ENCODE results near the gene TTC7B. TPM values are rescaled to one million over a fixed set of nuclear protein-coding genes. Genes with fewer than 3 reads are reported as not detected.

TTC7B gene
- total RNA-seq, 2 experiments from 2014 or later, result 5.6 to 7.8 TPM

DNA sequence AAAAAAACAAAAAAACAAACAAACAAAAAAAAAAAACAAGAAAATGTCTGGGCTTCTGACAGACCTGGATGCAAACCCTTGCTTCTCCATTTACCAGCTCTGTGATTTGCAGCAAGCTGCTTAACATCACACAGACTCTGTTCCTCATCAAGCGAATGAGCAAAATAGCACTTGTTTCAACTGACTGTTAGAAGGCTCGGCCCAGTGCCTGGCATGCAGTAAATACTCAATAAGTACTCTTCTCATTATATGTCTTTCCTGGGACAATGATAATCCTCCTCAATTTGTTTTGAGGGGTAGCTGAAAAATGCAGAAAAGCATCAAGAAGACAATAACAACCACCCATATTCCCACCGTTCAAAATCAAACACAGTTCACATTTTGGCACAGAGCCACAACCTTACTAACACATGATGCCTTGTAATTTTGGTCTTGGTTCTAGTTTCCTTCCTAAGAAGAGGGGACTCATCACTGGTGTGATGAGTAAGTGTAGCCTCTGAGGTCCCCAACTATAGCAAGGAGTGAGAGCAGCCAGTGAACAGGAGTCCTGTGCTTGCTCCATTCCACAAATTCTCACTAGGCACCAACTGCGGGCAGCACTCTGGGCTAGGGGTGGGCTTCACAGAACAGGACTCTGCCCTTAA lies 60.4 kb downstream of the TTC7B start:
- Mint-ChIP-seq H3K27ac (no peak overlapping the region), H3K36me3 (ENCODE audit: low read depth) (no peaks in the 10 kb centered on the region), H3K4me3 (no peak overlapping the region), H3K9me3 (no peaks in the 10 kb centered on the region), H3K27me3 (no peaks in the 10 kb centered on the region), H3K4me1 (ENCODE audit: low read depth) (peaks cover 15% of the 10 kb centered on the region)
- ChIA-PET CTCF (no interaction called here), POLR2A (interaction anchor here (0.6 to 0.7 kb wide), 2 partner anchors 12 to 465 kb away, joined by 3 read pairs; no protein-coding TSS in a partner anchor)
- no peak for ATAC-seq
- intact Hi-C loops (cut with micrococcal nuclease), result no loop called here
- TF ChIP-seq, protein P1, sequence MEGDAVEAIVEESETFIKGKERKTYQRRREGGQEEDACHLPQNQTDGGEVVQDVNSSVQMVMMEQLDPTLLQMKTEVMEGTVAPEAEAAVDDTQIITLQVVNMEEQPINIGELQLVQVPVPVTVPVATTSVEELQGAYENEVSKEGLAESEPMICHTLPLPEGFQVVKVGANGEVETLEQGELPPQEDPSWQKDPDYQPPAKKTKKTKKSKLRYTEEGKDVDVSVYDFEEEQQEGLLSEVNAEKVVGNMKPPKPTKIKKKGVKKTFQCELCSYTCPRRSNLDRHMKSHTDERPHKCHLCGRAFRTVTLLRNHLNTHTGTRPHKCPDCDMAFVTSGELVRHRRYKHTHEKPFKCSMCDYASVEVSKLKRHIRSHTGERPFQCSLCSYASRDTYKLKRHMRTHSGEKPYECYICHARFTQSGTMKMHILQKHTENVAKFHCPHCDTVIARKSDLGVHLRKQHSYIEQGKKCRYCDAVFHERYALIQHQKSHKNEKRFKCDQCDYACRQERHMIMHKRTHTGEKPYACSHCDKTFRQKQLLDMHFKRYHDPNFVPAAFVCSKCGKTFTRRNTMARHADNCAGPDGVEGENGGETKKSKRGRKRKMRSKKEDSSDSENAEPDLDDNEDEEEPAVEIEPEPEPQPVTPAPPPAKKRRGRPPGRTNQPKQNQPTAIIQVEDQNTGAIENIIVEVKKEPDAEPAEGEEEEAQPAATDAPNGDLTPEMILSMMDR (IDR thresholded peaks at IDR 0.05), result no peak
- no peak for DNase-seq

DNA sequence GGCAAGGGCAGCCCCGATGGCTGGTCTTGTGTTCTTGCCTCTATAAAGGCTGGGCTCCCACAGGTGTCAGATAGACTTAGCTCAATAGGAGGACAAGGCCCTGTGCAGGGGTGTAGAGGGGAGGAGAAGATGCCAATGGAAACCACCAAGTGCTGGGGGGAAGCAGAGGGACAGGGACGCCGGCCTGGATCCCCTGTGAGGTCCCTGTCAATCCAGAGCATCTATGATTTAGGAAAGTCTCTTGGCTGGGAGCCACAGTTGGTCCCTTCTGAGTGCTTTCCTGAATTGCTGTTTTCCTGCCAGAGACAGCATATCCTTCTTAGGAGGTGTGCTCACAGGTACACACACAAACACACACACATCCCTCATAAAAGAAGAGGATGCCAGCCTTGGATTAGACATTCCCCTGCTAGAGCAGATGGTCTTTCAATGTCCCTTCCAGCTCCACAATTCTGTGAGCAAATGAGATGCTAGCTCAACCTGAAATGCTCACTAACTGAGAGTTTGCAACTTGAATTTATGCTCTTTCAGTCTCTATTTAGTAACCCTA lies 62.7 kb downstream of the TTC7B start:
- ChIA-PET CTCF (interaction anchor here (1.5 kb wide), 1 partner anchor 56 kb away, joined by 5 read pairs; no protein-coding TSS in a partner anchor), POLR2A (interaction anchor here (1.3 kb wide), 1 partner anchor 370 kb away, joined by 3 read pairs; no protein-coding TSS in a partner anchor)
- Mint-ChIP-seq H3K27ac (no peak overlapping the region), H3K4me3 (no peak overlapping the region), H3K27me3 (no peaks in the 10 kb centered on the region), H3K36me3 (ENCODE audit: low read depth) (peaks cover 7% of the 10 kb centered on the region), H3K9me3 (peaks cover 8% of the 10 kb centered on the region), H3K4me1 (ENCODE audit: low read depth) (peaks cover 9% of the 10 kb centered on the region)
- DNase-seq (no peak), ATAC-seq (no peak)
- intact Hi-C loops (cut with micrococcal nuclease), result no loop called here
- TF ChIP-seq, protein P1 (IDR thresholded peaks at IDR 0.05), result no peak

DNA sequence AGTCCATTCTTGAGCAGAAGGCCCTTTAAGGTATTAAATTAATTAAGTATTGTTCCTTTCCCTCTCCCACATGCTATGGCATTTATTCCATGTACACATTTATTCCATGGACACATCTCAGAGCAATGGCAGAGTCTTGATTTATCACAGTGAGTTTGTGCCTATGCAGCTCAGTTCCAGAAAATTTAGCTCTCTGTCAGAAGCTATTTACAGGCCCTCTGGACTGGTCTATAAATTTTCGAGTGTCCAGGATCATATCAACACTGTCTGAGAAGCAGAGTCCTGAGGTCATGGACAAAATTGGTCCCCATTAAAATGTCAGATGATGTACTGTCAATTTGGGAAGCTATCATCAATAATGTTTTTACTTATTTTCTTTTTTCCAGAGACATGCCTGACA lies 65.5 kb downstream of the TTC7B start:
- intact Hi-C loops (cut with micrococcal nuclease), result no loop called here
- H3K9me3 Mint-ChIP-seq, result peaks cover 8% of the 10 kb centered on the region
- ChIA-PET CTCF (interaction anchor here (1.0 to 3.4 kb wide), 3 partner anchors 8 to 54 kb away, joined by 3 to 11 read pairs (median 3); no protein-coding TSS in a partner anchor), POLR2A (interaction anchor here (0.7 kb wide), 1 partner anchor 29 kb away, joined by 3 read pairs; no protein-coding TSS in a partner anchor)
- H3K27me3 Mint-ChIP-seq, result no peaks in the 10 kb centered on the region
- no peaks in the 10 kb centered on the region for H3K4me1 Mint-ChIP-seq (ENCODE audit: low read depth)
- TF ChIP-seq, protein P1 (IDR thresholded peaks at IDR 0.05), result no peak
- H3K4me3 Mint-ChIP-seq, result no peak overlapping the region
- DNase-seq, result no peak
- ATAC-seq, result no peak
- no peak overlapping the region for H3K27ac Mint-ChIP-seq
- H3K36me3 Mint-ChIP-seq (ENCODE audit: low read depth), result peaks cover 7% of the 10 kb centered on the region

DNA sequence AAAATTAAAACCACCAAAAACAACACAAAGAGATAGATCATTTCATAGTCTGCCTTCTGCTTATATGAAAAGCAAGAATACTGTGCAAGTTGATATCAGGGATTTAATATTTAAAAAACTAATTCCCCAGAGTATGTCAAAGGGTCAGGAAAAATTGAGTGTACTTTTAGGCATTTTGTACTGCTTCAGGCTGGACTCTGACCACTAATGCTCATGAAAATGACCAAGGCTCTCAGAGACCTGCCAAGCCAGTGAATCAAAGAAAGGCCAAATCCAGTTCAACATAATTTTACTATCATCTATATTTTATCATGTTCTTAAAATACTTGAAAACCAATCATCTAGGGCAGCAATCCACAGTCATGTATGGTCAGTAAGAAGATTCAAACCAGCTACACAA lies 66.0 kb downstream of the TTC7B start:
- Mint-ChIP-seq H3K27ac (no peak overlapping the region), H3K36me3 (ENCODE audit: low read depth) (peaks cover 7% of the 10 kb centered on the region), H3K9me3 (peaks cover 8% of the 10 kb centered on the region), H3K4me3 (no peak overlapping the region), H3K27me3 (no peaks in the 10 kb centered on the region), H3K4me1 (ENCODE audit: low read depth) (no peaks in the 10 kb centered on the region)
- ATAC-seq (no peak), DNase-seq (no peak)
- intact Hi-C loops (cut with micrococcal nuclease), result no loop called here
- ChIA-PET CTCF (interaction anchor here (1.1 to 3.4 kb wide), 2 partner anchors 9 to 53 kb away, joined by 3 to 11 read pairs; no protein-coding TSS in a partner anchor), POLR2A (interaction anchor here (0.7 kb wide), 1 partner anchor 29 kb away, joined by 3 read pairs; no protein-coding TSS in a partner anchor)
- TF ChIP-seq, protein P1 (IDR thresholded peaks at IDR 0.05), result no peak

DNA sequence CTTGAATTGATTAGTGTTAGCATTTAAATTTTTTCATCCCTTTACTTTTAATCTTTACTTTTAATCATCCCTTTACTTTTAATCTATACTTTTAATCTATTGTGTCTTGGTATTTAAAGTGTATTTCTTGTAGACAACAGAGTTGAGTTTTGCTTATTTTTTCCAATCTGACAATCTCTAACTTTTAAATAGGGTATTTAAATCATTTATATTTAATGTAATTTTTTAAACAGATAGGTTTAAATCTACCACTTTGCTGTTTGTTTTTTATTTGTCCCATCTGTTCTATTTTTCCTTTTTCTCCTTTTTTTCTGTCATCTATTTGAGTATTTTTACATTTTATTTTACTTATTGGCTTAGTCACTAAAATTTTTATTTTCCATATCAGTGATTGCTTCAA lies 68.3 kb downstream of the TTC7B start:
- H3K4me1 Mint-ChIP-seq (ENCODE audit: low read depth), result no peaks in the 10 kb centered on the region
- no peaks in the 10 kb centered on the region for H3K27me3 Mint-ChIP-seq

More for the DNA sequence above, 68.3 kb downstream of the TTC7B start:
- no peak for ATAC-seq
- TF ChIP-seq, protein P1 (IDR thresholded peaks at IDR 0.05), result no peak
- Mint-ChIP-seq H3K9me3 (peaks cover 8% of the 10 kb centered on the region), H3K27ac (no peak overlapping the region), H3K36me3 (ENCODE audit: low read depth) (peaks cover 7% of the 10 kb centered on the region), H3K4me3 (no peak overlapping the region)
- intact Hi-C loops (cut with micrococcal nuclease), result no loop called here
- no peak for DNase-seq
- ChIA-PET POLR2A (no interaction called here), CTCF (interaction anchor here (1.6 to 3.4 kb wide), 2 partner anchors 10 to 11 kb away, joined by 9 to 11 read pairs; no protein-coding TSS in a partner anchor)

All from activated CD8-positive, alpha-beta T cell treated with anti-CD3 and anti-CD28 coated beads for 36 hours (primary cell).